HG02642 (cell line): Measurements from ENCODE around the gene FOXE3.

Experiments
- ATAC-seq: cut with Tn5 transposase; IDR thresholded peaks from one replicate; pipeline ENCODE4 v1.9.1; 2021; ENCODE audit warnings: mild to moderate bottlenecking; ENCODE audit not compliant: unreplicated experiment, poor library complexity

FOXE3 gene

GRCh38 chr1:47403321-47403910 is 12.7 kb upstream of the FOXE3 start:
- ATAC-seq: no peak

GRCh38 chr1:47405697-47406096 is 10.4 kb upstream of the FOXE3 start:
- no peak for ATAC-seq

- no peak for ATAC-seq
Observed at GRCh38 chr1:47406966-47407365, 9.1 kb upstream of the FOXE3 start.

GRCh38 chr1:47407481-47407880 is 8.6 kb upstream of the FOXE3 start:
- ATAC-seq: no peak

GRCh38 chr1:47409311-47410067 is 6.6 kb upstream of the FOXE3 start:
- no peak for ATAC-seq

- no peak for ATAC-seq
Observed at GRCh38 chr1:47410068-47410455, 6.0 kb upstream of the FOXE3 start.

GRCh38 chr1:47411436-47411835 is 4.6 kb upstream of the FOXE3 start:
- no peak for ATAC-seq

- no peak for ATAC-seq
Observed at GRCh38 chr1:47412437-47412836, 3.6 kb upstream of the FOXE3 start.

GRCh38 chr1:47416319-47417169 is 459 bp downstream of the FOXE3 start:
- no peak for ATAC-seq

GRCh38 chr1:47417170-47418044 is 1.3 kb downstream of the FOXE3 start:
- no peak for ATAC-seq

- ATAC-seq: no peak
Observed at GRCh38 chr1:47418122-47418521, 2.0 kb downstream of the FOXE3 start.

GRCh38 chr1:47418681-47419325 is 2.7 kb downstream of the FOXE3 start:
- ATAC-seq: no peak

- no peak for ATAC-seq
Observed at GRCh38 chr1:47420547-47420946, 4.5 kb downstream of the FOXE3 start.

GRCh38 chr1:47423872-47424271 is 7.8 kb downstream of the FOXE3 start:
- no peak for ATAC-seq

GRCh38 chr1:47424336-47424982 is 8.4 kb downstream of the FOXE3 start:
- no peak for ATAC-seq

- no peak for ATAC-seq
Observed at GRCh38 chr1:47431534-47431933, 15.4 kb downstream of the FOXE3 start.

GRCh38 chr1:47432071-47433036 is 16.3 kb downstream of the FOXE3 start:
- ATAC-seq: peak; percentile 40

GRCh38 chr1:47433037-47433421 is 16.9 kb downstream of the FOXE3 start:
- ATAC-seq: no peak
